Activated CD8-positive, alpha-beta T cell treated with anti-CD3 and anti-CD28 coated beads, Interleukin-2, amount 10 ng/mL, durations not matched to agents 7 days and 5 days (primary cell): ENCODE data around the gene KLHDC8A. TPM values are rescaled to one million over a fixed set of nuclear protein-coding genes. Genes with fewer than 3 reads are reported as not detected.

Experiments used
- ATAC-seq: fragments of 150-1000 bp; cut with Tn5 transposase; one replicate; pipeline ENCODE4 v1.10.0; 2021; ENCODE audit warnings: moderate library complexity
- CTCF ChIA-PET: fragments of 350-600 bp; sonication (Branson Sonifier 250); formaldehyde crosslinking; loops from one replicate; lab custom pipeline; 2021; ENCODE audit warnings: antibody characterized with exemption; lab: Charles Lee
- POLR2A ChIA-PET: fragments of 350-600 bp; sonication (Branson Sonifier 250); formaldehyde crosslinking; loops from one replicate; lab custom pipeline; 2021; ENCODE audit warnings: antibody characterized with exemption; lab: Charles Lee
- DNase-seq: peaks from one replicate; pipeline ENCODE4 v3.0.0-alpha.2; 2020
- H3K27ac Mint-ChIP-seq: one replicate; pipeline ENCODE4 v1.8.0; 2021; ENCODE audit warnings: mild to moderate bottlenecking, mixed read lengths
- H3K27me3 Mint-ChIP-seq: one replicate; pipeline ENCODE4 v1.8.0; 2021; ENCODE audit warnings: low read depth, mixed read lengths
- H3K36me3 Mint-ChIP-seq: one replicate; pipeline ENCODE4 v1.8.0; 2021; ENCODE audit warnings: low read depth, mixed read lengths
- H3K4me1 Mint-ChIP-seq: one replicate; pipeline ENCODE4 v1.8.0; 2021; ENCODE audit warnings: low read depth, mixed read lengths
- H3K4me3 Mint-ChIP-seq: one replicate; pipeline ENCODE4 v1.8.0; 2021; ENCODE audit warnings: mild to moderate bottlenecking, mixed read lengths
- H3K9me3 Mint-ChIP-seq: one replicate; pipeline ENCODE4 v1.8.0; 2022; ENCODE audit warnings: mixed read lengths; ENCODE audit not compliant: insufficient read depth
- total RNA-seq, 2 experiments: library from RNA; stranded (reverse); gene quantifications; one replicate each; pipeline ENCODE4 v1.2.3, GENCODE V29; 2021

Gene KLHDC8A
- total RNA-seq, 2 experiments from 2014 or later: not detected

DNA sequence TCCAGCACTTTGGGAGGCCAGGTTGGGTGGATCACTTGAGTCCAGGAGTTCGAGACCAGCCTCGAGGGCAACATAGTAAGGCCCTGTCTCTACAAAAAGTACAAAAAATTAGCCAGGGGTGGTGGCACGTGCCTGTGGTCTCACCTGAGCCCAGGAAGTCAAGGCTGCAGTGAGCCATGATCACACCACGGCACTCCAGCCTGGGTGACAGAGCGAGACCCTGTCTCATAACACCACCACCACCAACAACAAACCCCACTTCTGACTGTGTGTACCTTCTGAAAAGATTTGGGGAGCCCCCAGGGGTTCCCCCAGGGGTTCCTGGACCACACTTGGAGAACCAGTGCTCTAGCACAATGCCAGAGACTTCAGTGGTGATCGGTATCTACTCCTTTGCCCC, 65.1 kb downstream of the KLHDC8A start:
- Mint-ChIP-seq H3K4me1 (peaks cover 42% of the 10 kb centered on the region), H3K36me3 (no peaks in the 10 kb centered on the region), H3K9me3 (no peaks in the 10 kb centered on the region), H3K4me3 (no peak overlapping the region), H3K27ac (no peak overlapping the region), H3K27me3 (peaks cover 28% of the 10 kb centered on the region)
- DNase-seq (no peak), ATAC-seq (no peak)
- POLR2A ChIA-PET: no interaction called here
- CTCF ChIA-PET: interaction anchor here (0.8 to 31.0 kb wide), 2 partner anchors 18 to 34 kb away, joined by 3 to 1266 read pairs; partner anchors contain the start of gene NUAK2

DNA sequence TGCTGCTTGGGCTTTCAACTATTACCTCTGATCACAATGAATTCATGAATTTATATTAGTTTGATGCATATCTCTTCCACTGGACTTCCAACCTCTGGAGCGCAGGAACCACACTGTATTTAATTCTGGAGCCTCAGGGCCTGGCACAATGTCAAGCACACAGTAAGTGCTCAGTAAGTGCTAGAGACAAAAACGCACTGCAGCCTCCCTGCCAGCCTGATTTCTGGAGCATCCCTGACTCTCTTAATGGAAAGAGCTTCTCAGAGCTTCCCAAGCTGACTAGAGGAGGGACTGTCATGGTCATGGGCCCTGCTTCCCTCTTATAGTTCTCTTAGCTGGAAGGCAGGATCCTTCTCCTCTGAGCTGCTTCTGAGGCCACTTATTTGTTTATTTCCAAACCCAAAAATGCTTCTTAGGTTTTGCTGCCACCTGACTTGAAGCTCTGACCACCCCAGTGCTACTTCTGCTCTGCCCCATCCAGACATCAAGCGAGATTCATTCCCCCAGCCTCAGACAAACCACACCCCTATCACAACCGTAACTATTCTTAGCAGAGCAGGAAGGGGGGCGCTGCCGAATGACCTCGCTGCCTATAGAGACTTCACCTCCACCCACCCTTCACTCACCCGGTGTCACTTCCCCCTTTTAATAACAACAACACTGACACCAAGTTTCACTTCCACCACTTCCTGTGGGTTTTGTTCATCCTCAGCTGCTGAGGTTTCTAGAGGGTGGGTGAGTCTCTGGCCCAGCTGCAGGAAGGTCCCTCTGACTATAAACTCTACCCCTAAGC, 68.8 kb downstream of the KLHDC8A start:
- CTCF ChIA-PET: interaction anchor here (0.6 to 31.0 kb wide), 8 partner anchors 8 to 68 kb away, joined by 3 to 1266 read pairs (median 4); partner anchors contain the start of gene NUAK2

DNA sequence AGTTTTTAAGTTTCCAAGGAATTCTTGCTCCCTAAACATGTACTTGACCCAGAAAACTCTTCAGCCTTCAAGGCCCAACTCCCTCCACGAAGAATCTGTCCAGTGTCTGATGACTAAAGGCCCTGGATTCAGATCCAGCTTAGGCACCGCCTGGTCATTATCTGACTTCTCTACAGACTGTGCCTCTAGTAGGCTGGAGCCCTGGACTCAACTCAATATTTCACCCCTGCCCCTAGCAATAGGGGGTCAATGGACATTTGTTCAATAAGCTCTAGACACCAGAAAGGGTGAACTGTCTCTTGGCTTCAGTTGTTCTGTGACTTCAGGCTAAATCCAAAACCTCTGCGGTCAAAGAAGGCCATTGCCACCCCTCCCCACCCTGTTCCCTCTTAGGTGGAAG, 69.6 kb downstream of the KLHDC8A start:
- ATAC-seq (no peak), DNase-seq (no peak)
- Mint-ChIP-seq H3K4me1 (peaks cover 74% of the 10 kb centered on the region), H3K9me3 (no peaks in the 10 kb centered on the region), H3K4me3 (peak overlapping the region; percentile 74), H3K27ac (peak overlapping the region; percentile 66), H3K36me3 (no peaks in the 10 kb centered on the region), H3K27me3 (peaks cover 21% of the 10 kb centered on the region)
- CTCF ChIA-PET: interaction anchor here (0.8 to 31.0 kb wide), 4 partner anchors 11 to 67 kb away, joined by 4 to 1266 read pairs (median 64); partner anchors contain the start of gene NUAK2
- POLR2A ChIA-PET: interaction anchor here (1.1 to 5.4 kb wide), 7 partner anchors 10 to 34 kb away, joined by 3 to 45 read pairs (median 6); partner anchors contain the start of gene NUAK2

More for the DNA sequence above, 68.8 kb downstream of the KLHDC8A start:
- ATAC-seq (peak; percentile 60), DNase-seq (peak; percentile 94)
- peaks cover 18% of the 10 kb centered on the region for H3K27me3 Mint-ChIP-seq
- H3K27ac Mint-ChIP-seq: peak overlapping the region; percentile 66
- POLR2A ChIA-PET: interaction anchor here (0.8 to 5.4 kb wide), 9 partner anchors 10 to 33 kb away, joined by 3 to 45 read pairs (median 5); partner anchors contain the start of gene NUAK2
- no peaks in the 10 kb centered on the region for H3K36me3 Mint-ChIP-seq
- peak overlapping the region; percentile 19 for H3K4me3 Mint-ChIP-seq
- no peaks in the 10 kb centered on the region for H3K9me3 Mint-ChIP-seq
- H3K4me1 Mint-ChIP-seq: peaks cover 67% of the 10 kb centered on the region

DNA sequence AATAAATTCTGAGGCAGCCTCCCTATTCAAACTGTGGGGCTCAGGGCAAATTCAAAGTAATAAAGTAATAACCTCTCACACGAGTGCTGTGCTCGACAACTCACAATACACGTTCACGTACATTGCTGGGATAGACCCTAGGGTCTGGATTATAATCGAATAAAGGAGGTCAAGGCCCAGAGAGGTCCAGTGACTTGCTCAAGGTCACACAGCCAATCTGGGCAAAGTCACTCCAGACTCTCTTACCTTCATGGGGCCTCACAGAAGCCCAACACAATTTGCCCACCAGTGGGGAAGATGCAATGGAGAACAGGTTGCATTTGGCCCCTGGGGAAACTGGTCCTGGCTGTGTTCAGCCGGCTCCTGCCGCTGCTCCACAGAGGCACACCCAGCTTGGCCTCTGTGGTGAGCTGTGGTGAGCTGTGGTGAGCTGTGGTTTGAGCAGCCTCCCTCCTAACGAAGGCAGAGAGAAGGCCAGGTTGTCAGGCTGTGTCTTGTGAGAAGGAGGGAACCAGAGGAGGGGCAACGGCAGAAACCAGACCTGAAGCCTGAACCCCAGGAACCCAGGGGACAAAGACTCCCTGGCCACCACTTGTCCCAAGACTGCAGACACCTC, 70.3 kb downstream of the KLHDC8A start:
- CTCF ChIA-PET: interaction anchor here (0.7 to 31.0 kb wide), 7 partner anchors 8 to 346 kb away, joined by 3 to 1266 read pairs (median 4); partner anchors contain the start of genes ELK4 and NUAK2
- no peaks in the 10 kb centered on the region for H3K36me3 Mint-ChIP-seq
- POLR2A ChIA-PET: interaction anchor here (1.3 to 5.4 kb wide), 4 partner anchors 12 to 33 kb away, joined by 5 to 45 read pairs (median 20); partner anchors contain the start of gene NUAK2
- DNase-seq (peak; percentile 91), ATAC-seq (peak; percentile 31)
- peaks cover 70% of the 10 kb centered on the region for H3K4me1 Mint-ChIP-seq
- H3K9me3 Mint-ChIP-seq: no peaks in the 10 kb centered on the region
- H3K4me3 Mint-ChIP-seq: peak overlapping the region; percentile 74
- H3K27ac Mint-ChIP-seq: peak overlapping the region; percentile 66
- H3K27me3 Mint-ChIP-seq: peaks cover 17% of the 10 kb centered on the region

Other genes starting within 250 kb of the KLHDC8A start
- gene RBBP5, start 234.9 kb downstream of the KLHDC8A start, total RNA-seq: 10 to 100 TPM; 20.3 to 22.0 TPM
- gene DSTYK, start 145.2 kb downstream of the KLHDC8A start, total RNA-seq: 10 to 100 TPM in 1 of 2 experiments, 1 to 10 TPM in 1; 9.7 to 10.4 TPM
- 1 to 10 TPM; 2.6 to 2.7 TPM for gene TMCC2, start 129.0 kb downstream of the KLHDC8A start, total RNA-seq
- gene NUAK2, start 35.2 kb downstream of the KLHDC8A start, total RNA-seq: 1 to 10 TPM; 1.6 TPM
- gene LEMD1, start 65.1 kb upstream of the KLHDC8A start, total RNA-seq: under 1 TPM in 1 of 2 experiments, not detected in 1; 0.78 TPM
- under 1 TPM; 0.16 TPM for gene BLACAT1, start 99.1 kb upstream of the KLHDC8A start, total RNA-seq
- gene CDK18, start 147.7 kb upstream of the KLHDC8A start, total RNA-seq: 1 to 10 TPM; 4.5 to 6.0 TPM